GM21526 (cell line): ENCODE results near the gene HOXA5.

Experiments used
- ATAC-seq: cut with Tn5 transposase; IDR thresholded peaks from one replicate; pipeline ENCODE4 v1.9.1; 2021; ENCODE audit warnings: moderate library complexity; ENCODE audit not compliant: unreplicated experiment, low FRiP score

Gene HOXA5

GRCh38 chr7:27124096-27124901 is 19.2 kb downstream of the HOXA5 start:
- ATAC-seq, result no peak

- ATAC-seq, result no peak
Observed at GRCh38 chr7:27123477-27124053, 19.9 kb downstream of the HOXA5 start.

- ATAC-seq, result no peak
Observed at GRCh38 chr7:27123007-27123476, 20.4 kb downstream of the HOXA5 start.

- no peak for ATAC-seq
Observed at GRCh38 chr7:27122077-27122910, 21.2 kb downstream of the HOXA5 start.

- ATAC-seq, result no peak
Observed at GRCh38 chr7:27121684-27122076, 21.8 kb downstream of the HOXA5 start.

- no peak for ATAC-seq
Observed at GRCh38 chr7:27119412-27119911, 24.0 kb downstream of the HOXA5 start.

- no peak for ATAC-seq
Observed at GRCh38 chr7:27118580-27118979, 24.9 kb downstream of the HOXA5 start.

GRCh38 chr7:27117887-27118491 is 25.5 kb downstream of the HOXA5 start:
- no peak for ATAC-seq

GRCh38 chr7:27116962-27117886 is 26.3 kb downstream of the HOXA5 start:
- no peak for ATAC-seq

GRCh38 chr7:27116031-27116961 is 27.2 kb downstream of the HOXA5 start:
- no peak for ATAC-seq

- ATAC-seq, result no peak
Observed at GRCh38 chr7:27115221-27116026, 28.1 kb downstream of the HOXA5 start.

GRCh38 chr7:27114881-27115220 is 28.6 kb downstream of the HOXA5 start:
- ATAC-seq, result no peak

DNA sequence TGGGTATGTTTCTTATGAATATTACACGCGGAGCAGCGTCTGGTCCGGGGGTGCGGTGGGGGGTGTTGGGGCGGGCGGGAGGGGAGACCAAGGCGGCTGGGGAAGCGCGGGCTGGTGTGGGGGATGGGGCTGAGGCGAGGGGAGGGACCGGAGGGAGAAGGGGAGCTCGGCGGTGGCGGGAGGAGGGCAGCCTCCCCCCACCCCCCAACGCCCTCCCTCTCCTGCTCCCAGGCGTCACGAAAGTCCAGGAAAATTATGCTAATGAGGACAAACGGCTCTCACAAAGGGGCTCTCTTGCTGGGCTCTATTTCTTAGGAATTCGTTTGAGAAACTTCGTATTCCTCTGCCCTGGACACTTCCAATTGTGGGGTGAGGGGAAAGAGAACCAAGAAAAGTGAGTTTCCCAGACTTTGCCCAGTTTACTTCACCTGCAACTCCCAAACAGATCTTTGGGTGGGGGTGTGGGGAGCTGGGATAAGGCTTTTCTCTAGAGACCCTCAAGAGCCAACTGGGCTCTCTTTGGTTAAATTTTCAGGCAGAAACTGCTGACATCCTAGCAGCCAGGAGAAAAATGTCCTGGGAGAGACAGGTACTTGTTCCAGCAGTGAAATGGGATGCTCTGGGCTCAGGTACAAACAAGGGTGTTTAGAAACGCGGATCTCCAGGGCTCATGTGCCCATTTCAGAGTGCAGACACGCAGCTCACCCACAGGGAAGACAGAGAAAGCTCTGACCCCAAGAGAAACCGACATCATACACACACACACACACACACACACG is 29.3 kb downstream of the HOXA5 start:
- no peak for ATAC-seq

DNA sequence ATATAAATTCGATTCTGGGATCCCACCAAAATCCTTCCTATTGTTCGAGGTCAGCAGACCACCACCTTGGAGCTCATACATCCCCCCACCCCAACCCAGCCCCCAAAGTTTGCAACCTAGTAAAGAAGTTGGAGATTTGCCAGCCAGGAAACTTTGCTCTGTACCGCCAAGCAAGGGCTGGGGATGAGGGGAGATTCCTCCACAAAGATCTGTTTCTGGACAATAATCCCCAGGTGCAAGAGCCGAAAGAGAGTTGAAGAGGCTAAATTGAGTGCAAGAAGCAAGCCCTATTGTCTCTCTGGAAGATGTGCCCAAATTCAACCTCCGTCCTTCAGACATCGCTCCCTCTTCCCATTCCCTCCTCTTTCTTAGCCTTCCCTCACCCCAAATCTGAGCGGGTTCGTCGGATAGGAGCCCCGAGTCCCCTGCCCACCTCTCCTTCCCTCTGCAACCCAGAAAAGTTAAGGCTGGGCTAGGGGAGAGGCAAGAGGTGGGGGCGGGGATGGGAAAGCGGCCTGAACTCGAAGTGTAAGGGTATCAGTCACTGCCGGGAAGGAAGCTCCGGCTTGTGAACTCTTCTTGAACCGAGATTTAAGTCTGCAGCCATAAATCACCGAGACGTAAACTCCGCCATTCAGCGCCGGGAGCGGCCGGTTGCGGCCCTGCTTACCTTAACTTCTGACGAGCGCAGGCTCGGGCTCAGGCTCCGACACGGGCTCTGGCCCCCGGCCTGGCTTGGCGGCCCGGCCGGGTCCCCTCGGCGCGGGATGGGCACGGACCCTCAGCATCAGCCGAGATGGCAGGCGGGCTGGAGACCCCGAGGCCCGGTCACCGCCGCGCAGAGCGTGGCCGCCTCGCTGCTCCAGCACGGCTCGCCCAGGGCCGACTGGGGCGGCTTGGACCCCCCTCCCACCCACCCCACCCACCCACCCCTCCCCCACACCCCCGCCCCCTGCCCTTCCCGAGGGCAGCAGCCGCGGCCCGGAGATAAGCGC is 30.2 kb downstream of the HOXA5 start:
- ATAC-seq, result no peak

DNA sequence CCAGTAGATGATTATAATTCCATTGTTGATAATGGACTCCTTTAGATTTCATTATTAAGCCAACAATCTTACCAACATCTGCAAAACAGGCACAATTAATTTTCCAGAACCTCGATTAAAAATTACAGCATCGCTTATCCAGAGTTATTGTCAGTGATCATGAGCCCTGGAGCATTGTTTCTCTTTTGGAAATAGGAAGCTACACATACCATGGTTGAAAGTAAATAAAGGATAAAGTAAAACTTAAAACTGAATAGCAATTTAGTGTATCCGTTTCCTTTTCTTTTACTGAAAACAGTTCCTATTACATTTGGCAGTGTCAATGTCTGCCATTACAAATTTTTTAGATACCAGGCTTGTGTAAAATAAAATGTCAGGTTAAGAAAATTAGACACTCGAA is 31.1 kb downstream of the HOXA5 start:
- no peak for ATAC-seq

- no peak for ATAC-seq
Observed at GRCh38 chr7:27111751-27112277, 31.7 kb downstream of the HOXA5 start.
